Naive thymus-derived CD4-positive, alpha-beta T cell (primary cell): ENCODE results near the gene PRH1. TPM values are rescaled to one million over a fixed set of nuclear protein-coding genes. Genes with fewer than 3 reads are reported as not detected.

Experiments used
- ATAC-seq: fragments of 150-1000 bp; cut with Tn5 transposase; 2 replicates; pipeline ENCODE4 v1.10.0; 2021; ENCODE audit warnings: mild to moderate bottlenecking, moderate library complexity
- CTCF ChIA-PET: fragments of 350-600 bp; sonication (Branson Sonifier 250); formaldehyde crosslinking; loops from one replicate; lab custom pipeline; 2021; ENCODE audit warnings: antibody characterized with exemption; lab: Charles Lee
- POLR2A ChIA-PET: fragments of 350-600 bp; sonication (Branson Sonifier 250); formaldehyde crosslinking; loops from one replicate; lab custom pipeline; 2021; ENCODE audit warnings: antibody characterized with exemption, inconsistent platforms; lab: Charles Lee
- DNase-seq, 9 donors: peaks; one replicate each; pipeline versions ENCODE4 v3.0.0 to v3.0.0-alpha.2; 2020 to 2022; ENCODE audit warnings: mixed read lengths in 1 of 9
- H3K27ac ChIP-seq: one replicate; pipeline ENCODE4 v1.7.0; 2013; ENCODE audit warnings: mild to moderate bottlenecking, low read depth, low read length, moderate library complexity
- H3K27me3 ChIP-seq, 2 donors: one replicate each; pipeline ENCODE4 v1.7.0; 2013; ENCODE audit warnings: low read length in 2 of 2, mild to moderate bottlenecking in 2 of 2, moderate library complexity in 2 of 2; ENCODE audit not compliant: control insufficient read depth in 2 of 2, insufficient read depth in 2 of 2
- H3K36me3 ChIP-seq, 3 experiments: 1 replicate in 2 of 3; 2 replicates in 1 of 3; pipeline ENCODE4 v1.7.0; 2013; ENCODE audit warnings: low read length in 3 of 3, mild to moderate bottlenecking in 3 of 3, moderate library complexity in 1 of 3; ENCODE audit not compliant: insufficient read depth in 3 of 3, control insufficient read depth in 2 of 3
- H3K4me1 ChIP-seq, 2 donors: one replicate each; pipeline ENCODE4 v1.7.0; 2013; ENCODE audit warnings: low read length in 2 of 2, mild to moderate bottlenecking in 2 of 2, moderate library complexity in 1 of 2; ENCODE audit not compliant: control insufficient read depth in 2 of 2, insufficient read depth in 2 of 2
- H3K4me3 ChIP-seq: 2 replicates; pipeline ENCODE4 v1.7.0; 2013; ENCODE audit warnings: mild to moderate bottlenecking, low read length
- H3K9me3 ChIP-seq, 3 experiments: 1 replicate in 2 of 3; 2 replicates in 1 of 3; pipeline ENCODE4 v1.7.0; 2013; ENCODE audit warnings: low read length in 3 of 3; ENCODE audit not compliant: control insufficient read depth in 2 of 3
- H3K27ac Mint-ChIP-seq, 9 donors: one replicate each; pipeline ENCODE4 v1.8.0; 2020 to 2022; ENCODE audit warnings: mixed read lengths in 9 of 9, mild to moderate bottlenecking in 8 of 9, moderate library complexity in 5 of 9, inconsistent platforms in 2 of 9
- H3K27me3 Mint-ChIP-seq, 5 donors: one replicate each; pipeline ENCODE4 v1.8.0; 2021 to 2022; ENCODE audit warnings: mixed read lengths in 5 of 5, mild to moderate bottlenecking in 1 of 5
- H3K36me3 Mint-ChIP-seq, 5 donors: one replicate each; pipeline ENCODE4 v1.8.0; 2020 to 2022; ENCODE audit warnings: mixed read lengths in 5 of 5, mild to moderate bottlenecking in 3 of 5, inconsistent platforms in 1 of 5
- H3K4me1 Mint-ChIP-seq, 7 donors: one replicate each; pipeline ENCODE4 v1.8.0; 2020 to 2022; ENCODE audit warnings: mixed read lengths in 7 of 7, mild to moderate bottlenecking in 3 of 7, inconsistent platforms in 1 of 7
- H3K4me3 Mint-ChIP-seq, 10 donors: one replicate each; pipeline ENCODE4 v1.8.0; 2020 to 2022; ENCODE audit warnings: mild to moderate bottlenecking in 10 of 10, mixed read lengths in 10 of 10, moderate library complexity in 6 of 10, inconsistent platforms in 2 of 10
- H3K9me3 Mint-ChIP-seq, 11 donors: one replicate each; pipeline ENCODE4 v1.8.0; 2020 to 2022; ENCODE audit warnings: mixed read lengths in 11 of 11, mild to moderate bottlenecking in 4 of 11, inconsistent platforms in 1 of 11, moderate library complexity in 1 of 11
- intact Hi-C, 2 donors: fragments of 100-400 bp; cut with micrococcal nuclease; formaldehyde crosslinking; loops; one replicate each; pipeline ENCODE4 v1.15.1; 2023
- polyA plus RNA-seq, 2 donors: library from polyadenylated mRNA; unstranded; fragments of 300-500 nt; fragmentation: Illumina TruSeq; gene quantifications; one replicate each; pipeline ENCODE4 v1.2.3, GENCODE V29; 2021
- total RNA-seq, 6 experiments: library from RNA in 5 of 6; stranded (reverse) in 5 of 6; gene quantifications; 1 replicate in 5 of 6; 2 replicates in 1 of 6; pipeline ENCODE4 v1.2.3 and lab custom pipeline; 2021 to 2026

Gene PRH1
- total RNA-seq (10 to 100 TPM; 19.9 to 37.8 (median 29.8) TPM), polyA plus RNA-seq (10 to 100 TPM in 1 of 2 donors, 1 to 10 TPM in 1; 7.9 to 10.7 TPM), total RNA-seq (lab: John Stamatoyannopoulos, UW) (1.9 reads per million, percentile 8 among the genes with 10 or more reads in this experiment)

- H3K4me1 ChIP-seq, result no peaks in the 10 kb centered on the region
- intact Hi-C loops, result loop anchor here in 1 of 2 donors (5.0 kb wide), 1 partner anchor 52 kb away; no protein-coding TSS in a partner anchor
- ATAC-seq, result no peak
- Mint-ChIP-seq H3K36me3 (peaks cover 3 to 43% (median 39%) of the 10 kb centered on the region in 5 donors), H3K27ac (no peak within 1 kb of the TSS), H3K4me1 (peaks cover 0 to 9% (median 0%) of the 10 kb centered on the region in 7 donors), H3K9me3 (no peaks in the 10 kb centered on the region), H3K27me3 (no peaks in the 10 kb centered on the region), H3K4me3 (no peak within 1 kb of the TSS)
- no peak within 1 kb of the TSS for H3K27ac ChIP-seq
- H3K4me3 ChIP-seq, result no peak within 1 kb of the TSS
- H3K27me3 ChIP-seq, result no peaks in the 10 kb centered on the region
- DNase-seq, result no peak
- H3K36me3 ChIP-seq, result peaks cover 0 to 10% (median 0%) of the 10 kb centered on the region in 3 experiments
- ChIA-PET CTCF (no interaction called here), POLR2A (no interaction called here)
- H3K9me3 ChIP-seq, result no peaks in the 10 kb centered on the region
These were observed at the start of gene PRH1 for GRCh38 chr12:10884086-10884725. Gene PRH1, minus strand, starts transcription at chr12:10884255. Its CDS starts 38 bp downstream, at chr12:10884217.

GRCh38 chr12:10928746-10929286 lies 44.8 kb upstream of the PRH1 start, which contains the start of gene PRH2:
Gene PRH2, plus strand, starts transcription at chr12:10929236. Its CDS starts 38 bp downstream, at chr12:10929274.
- ATAC-seq (no peak), DNase-seq (no peak)
- no peaks in the 10 kb centered on the region for H3K9me3 ChIP-seq
- H3K4me3 ChIP-seq, result no peak within 1 kb of the TSS
- H3K27me3 Mint-ChIP-seq, result no peaks in the 10 kb centered on the region
- peaks cover 0 to 40% (median 10%) of the 10 kb centered on the region in 5 donors for H3K36me3 Mint-ChIP-seq
- H3K4me1 ChIP-seq, result no peaks in the 10 kb centered on the region
- H3K27ac Mint-ChIP-seq, result no peak within 1 kb of the TSS
- H3K36me3 ChIP-seq, result no peaks in the 10 kb centered on the region
- no peak within 1 kb of the TSS for H3K27ac ChIP-seq
- no peaks in the 10 kb centered on the region for H3K27me3 ChIP-seq
- intact Hi-C loops, result no loop called here
- ChIA-PET POLR2A (interaction anchor here (0.6 kb wide), 1 partner anchor 13 kb away, joined by 3 read pairs; no protein-coding TSS in a partner anchor), CTCF (no interaction called here)
- H3K9me3 Mint-ChIP-seq, result peaks cover 0 to 4% (median 0%) of the 10 kb centered on the region in 11 donors
- no peak within 1 kb of the TSS for H3K4me3 Mint-ChIP-seq
- H3K4me1 Mint-ChIP-seq, result peaks cover 0 to 6% (median 0%) of the 10 kb centered on the region in 7 donors

GRCh38 chr12:10926269-10926668 lies 42.2 kb upstream of the PRH1 start:
- ChIA-PET POLR2A (no interaction called here), CTCF (no interaction called here)
- no peak for DNase-seq
- Mint-ChIP-seq H3K27me3 (no peaks in the 10 kb centered on the region), H3K9me3 (peaks cover 0 to 4% (median 0%) of the 10 kb centered on the region in 11 donors), H3K27ac (no peak overlapping the region), H3K36me3 (peaks cover 0 to 32% (median 4%) of the 10 kb centered on the region in 5 donors), H3K4me1 (peaks cover 0 to 2% (median 0%) of the 10 kb centered on the region in 7 donors), H3K4me3 (no peak overlapping the region)
- Histone ChIP-seq H3K4me3 (no peak overlapping the region), H3K27ac (no peak overlapping the region), H3K27me3 (no peaks in the 10 kb centered on the region), H3K36me3 (no peaks in the 10 kb centered on the region), H3K9me3 (no peaks in the 10 kb centered on the region), H3K4me1 (no peaks in the 10 kb centered on the region)
- intact Hi-C loops, result no loop called here
- ATAC-seq, result no peak

- peaks cover 0 to under 1% (median 0%) of the 10 kb centered on the region in 11 donors for H3K9me3 Mint-ChIP-seq
- H3K27me3 ChIP-seq, result no peaks in the 10 kb centered on the region
These were observed 35.8 kb upstream of the PRH1 start for GRCh38 chr12:10919809-10920208.

GRCh38 chr12:10910380-10910779 lies 26.3 kb upstream of the PRH1 start:
- POLR2A ChIA-PET, result no interaction called here
- H3K4me3 Mint-ChIP-seq, result no peak overlapping the region
- H3K4me1 Mint-ChIP-seq, result peaks cover 0 to 2% (median 0%) of the 10 kb centered on the region in 7 donors
- no peaks in the 10 kb centered on the region for H3K4me1 ChIP-seq
- no peaks in the 10 kb centered on the region for H3K27me3 Mint-ChIP-seq
- DNase-seq (no peak), ATAC-seq (no peak)
- H3K27ac ChIP-seq, result no peak overlapping the region
- H3K27ac Mint-ChIP-seq, result no peak overlapping the region
- intact Hi-C loops, result loop anchor here in 1 of 2 donors (10.0 kb wide), 1 partner anchor 1304 kb away; no protein-coding TSS in a partner anchor
- H3K36me3 ChIP-seq, result no peaks in the 10 kb centered on the region
- H3K27me3 ChIP-seq, result no peaks in the 10 kb centered on the region
- H3K36me3 Mint-ChIP-seq, result peaks cover 0 to 59% (median 37%) of the 10 kb centered on the region in 5 donors
- CTCF ChIA-PET, result no interaction called here
- peaks cover 0 to 18% (median 3%) of the 10 kb centered on the region in 11 donors for H3K9me3 Mint-ChIP-seq
- no peak overlapping the region for H3K4me3 ChIP-seq
- no peaks in the 10 kb centered on the region for H3K9me3 ChIP-seq

More at GRCh38 chr12:10919809-10920208, 35.8 kb upstream of the PRH1 start:
- ATAC-seq (no peak), DNase-seq (no peak)
- intact Hi-C loops, result loop anchor here in 1 of 2 donors (10.0 kb wide), 1 partner anchor 1295 kb away; no protein-coding TSS in a partner anchor
- ChIA-PET POLR2A (no interaction called here), CTCF (no interaction called here)
- peaks cover 0 to 11% (median 4%) of the 10 kb centered on the region in 5 donors for H3K36me3 Mint-ChIP-seq
- no peaks in the 10 kb centered on the region for H3K4me1 ChIP-seq
- H3K4me3 Mint-ChIP-seq, result no peak overlapping the region
- H3K27ac ChIP-seq, result no peak overlapping the region
- H3K9me3 ChIP-seq, result no peaks in the 10 kb centered on the region
- no peak overlapping the region for H3K27ac Mint-ChIP-seq
- no peaks in the 10 kb centered on the region for H3K4me1 Mint-ChIP-seq
- no peaks in the 10 kb centered on the region for H3K27me3 Mint-ChIP-seq
- no peak overlapping the region for H3K4me3 ChIP-seq
- no peaks in the 10 kb centered on the region for H3K36me3 ChIP-seq

- no peaks in the 10 kb centered on the region for H3K27me3 ChIP-seq
- no peaks in the 10 kb centered on the region for H3K4me1 ChIP-seq
- H3K4me1 Mint-ChIP-seq, result peaks cover 0 to 2% (median 0%) of the 10 kb centered on the region in 7 donors
- H3K27me3 Mint-ChIP-seq, result no peaks in the 10 kb centered on the region
- H3K9me3 Mint-ChIP-seq, result peaks cover 0 to 27% (median 11%) of the 10 kb centered on the region in 11 donors
- ChIA-PET POLR2A (no interaction called here), CTCF (no interaction called here)
- peaks cover 7 to 65% (median 37%) of the 10 kb centered on the region in 5 donors for H3K36me3 Mint-ChIP-seq
- no peak for DNase-seq
- no peak within 1 kb of the TSS for H3K4me3 ChIP-seq
- H3K9me3 ChIP-seq, result peaks cover 0 to 9% (median 0%) of the 10 kb centered on the region in 3 experiments
- no peaks in the 10 kb centered on the region for H3K36me3 ChIP-seq
- H3K4me3 Mint-ChIP-seq, result no peak within 1 kb of the TSS
- H3K27ac ChIP-seq, result no peak within 1 kb of the TSS
- intact Hi-C loops, result no loop called here
- no peak for ATAC-seq
- no peak within 1 kb of the TSS for H3K27ac Mint-ChIP-seq
These were observed 25.4 kb upstream of the PRH1 start, which contains the start of gene TAS2R13 for GRCh38 chr12:10909462-10909861. Gene TAS2R13, minus strand, starts transcription at chr12:10909562. Its CDS starts 264 bp downstream, at chr12:10909298.
